Measurements from ENCODE around the gene DRAM1. TPM values are rescaled to one million over a fixed set of nuclear protein-coding genes. Genes with fewer than 3 reads are reported as not detected.

The DRAM1 gene
- polyA plus RNA-seq, 1 of the 3 experiments (the other 2 are of a cell fraction) = 37.4 TPM

GRCh38 chr12:101959607-101960006 lies 82.2 kb downstream of the DRAM1 start:
- Histone ChIP-seq H3K4me2 (no peak overlapping the region), H3K9ac (no peak overlapping the region), H3K79me2 (ENCODE audit: insufficient read depth) (no peaks in the 10 kb centered on the region), H2AFZ (ENCODE audit: low read depth) (no peak overlapping the region), H3K27me3 (ENCODE audit: insufficient read depth) (no peaks in the 10 kb centered on the region), H3K4me1 (ENCODE audit: control insufficient read depth in 1 of 2, insufficient read depth in 2 of 2, low read depth in 1 of 2, low read length in 1 of 2) (peaks cover 0 to 4% of the 10 kb centered on the region in 2 experiments; a peak in 1 of 4 replicates), H3K27ac (ENCODE audit: low read depth in 2 of 2, low read length in 1 of 2) (no peak overlapping the region), H3K4me3 (ENCODE audit: low read depth in 2 of 2, low read length in 1 of 2) (no peak overlapping the region), H3K9me3 (no peaks in the 10 kb centered on the region), H3K36me3 (replicated peaks in 1 of 2; ENCODE audit: control insufficient read depth in 1 of 2, insufficient read depth in 2 of 2, low read length in 1 of 2) (no peaks in the 10 kb centered on the region), H3K9me2 (no peaks in the 10 kb centered on the region), H4K20me1 (ENCODE audit: insufficient read depth) (no peaks in the 10 kb centered on the region), H3F3A (replicated peaks; ENCODE audit: insufficient read depth) (no peaks in the 10 kb centered on the region)
- WGBS (ENCODE audit: low lambda C conversion rate) = 25% methylated on average over 2 of the region's 2 CpGs
- no peak for DNase-seq
- TF ChIP-seq JUND (IDR thresholded peaks at IDR 0.05) = no peak
- no peak for TF ChIP-seq POLR2AphosphoS5 (IDR thresholded peaks at IDR 0.05; ENCODE audit: low read depth, low read length)
- TF ChIP-seq TEAD4 (IDR thresholded peaks at IDR 0.05; ENCODE audit: borderline replicate concordance, insufficient read depth) = no peak
- no peak for TF ChIP-seq YY1 (IDR thresholded peaks at IDR 0.05; ENCODE audit: low read depth)
- no peak for TF ChIP-seq SMC3 (IDR thresholded peaks at IDR 0.05; ENCODE audit: low read depth, low read length)
- no peak for TF ChIP-seq SIN3A (IDR thresholded peaks at IDR 0.05; ENCODE audit: borderline replicate concordance, low read depth, low read length)
- no peak for TF ChIP-seq FOSL2 (IDR thresholded peaks at IDR 0.05; ENCODE audit: borderline replicate concordance, low read depth)
- TF ChIP-seq REST (IDR thresholded peaks at IDR 0.05; ENCODE audit: low read depth, low read length) = no peak
- TF ChIP-seq EP300 (IDR thresholded peaks at IDR 0.05; ENCODE audit: borderline replicate concordance in 1 of 2, low read depth in 1 of 2, low read length in 1 of 2) = no peak
- no peak for TF ChIP-seq RAD21 (IDR thresholded peaks at IDR 0.05; ENCODE audit: low read length)
- TF ChIP-seq MEF2A (IDR thresholded peaks at IDR 0.05; ENCODE audit: borderline replicate concordance, low read depth) = no peak
- no peak for TF ChIP-seq GABPA (IDR thresholded peaks at IDR 0.05; ENCODE audit: low read depth)
- POLR2A ChIA-PET = interaction anchor here (0.6 kb wide), 1 partner anchor 26 kb away, joined by 5 read pairs; no protein-coding TSS in a partner anchor
- CTCF ChIA-PET = interaction anchor here (0.5 kb wide), 1 partner anchor 28 kb away, joined by 3 read pairs; no protein-coding TSS in a partner anchor

- CTCF ChIA-PET = no interaction called here
- no peaks in the 10 kb centered on the region for H4K20me1 ChIP-seq (ENCODE audit: insufficient read depth)
- no peak overlapping the region for H3K9ac ChIP-seq
- no peaks in the 10 kb centered on the region for H3K9me3 ChIP-seq
- H3K4me3 ChIP-seq (ENCODE audit: low read depth in 2 of 2, low read length in 1 of 2) = no peak overlapping the region
- H3K4me2 ChIP-seq = no peak overlapping the region
- no peaks in the 10 kb centered on the region for H3K27me3 ChIP-seq (ENCODE audit: insufficient read depth)
- no peak for DNase-seq
- H3K27ac ChIP-seq (ENCODE audit: low read depth in 2 of 2, low read length in 1 of 2) = no peak overlapping the region
- 22% methylated on average over 1 of the region's 1 CpG for WGBS (ENCODE audit: low lambda C conversion rate)
- H2AFZ ChIP-seq (ENCODE audit: low read depth) = no peak overlapping the region
- H3K9me2 ChIP-seq = no peaks in the 10 kb centered on the region
- no peaks in the 10 kb centered on the region for H3K36me3 ChIP-seq (replicated peaks in 1 of 2; ENCODE audit: control insufficient read depth in 1 of 2, insufficient read depth in 2 of 2, low read length in 1 of 2)
- no peaks in the 10 kb centered on the region for H3F3A ChIP-seq (replicated peaks; ENCODE audit: insufficient read depth)
- peaks cover 0 to 4% of the 10 kb centered on the region in 2 experiments; a peak in 1 of 4 replicates for H3K4me1 ChIP-seq (ENCODE audit: control insufficient read depth in 1 of 2, insufficient read depth in 2 of 2, low read depth in 1 of 2, low read length in 1 of 2)
- POLR2A ChIA-PET = no interaction called here
- no peaks in the 10 kb centered on the region for H3K79me2 ChIP-seq (ENCODE audit: insufficient read depth)
- TF ChIP-seq USF1 (IDR thresholded peaks at IDR 0.05; ENCODE audit: borderline replicate concordance, low read depth) = no peak
- no peak for TF ChIP-seq FOXM1 (IDR thresholded peaks at IDR 0.05; ENCODE audit: low read depth)
- no peak for TF ChIP-seq JUND (IDR thresholded peaks at IDR 0.05)
- no peak for TF ChIP-seq ELF1 (IDR thresholded peaks at IDR 0.05)
- TF ChIP-seq NFIC (IDR thresholded peaks at IDR 0.05; ENCODE audit: borderline replicate concordance) = no peak
- no peak for TF ChIP-seq MXI1 (IDR thresholded peaks at IDR 0.05; ENCODE audit: low read depth, low read length)
- TF ChIP-seq CHD2 (IDR thresholded peaks at IDR 0.05; ENCODE audit: low read length, partially characterized antibody) = no peak
- TF ChIP-seq MEF2A (IDR thresholded peaks at IDR 0.05; ENCODE audit: borderline replicate concordance, low read depth) = no peak
- no peak for TF ChIP-seq RXRA (IDR thresholded peaks at IDR 0.05; ENCODE audit: borderline replicate concordance, low read depth)
- no peak for TF ChIP-seq REST (IDR thresholded peaks at IDR 0.05; ENCODE audit: low read depth, low read length)
- TF ChIP-seq EZH2phosphoT487 (IDR thresholded peaks at IDR 0.05; ENCODE audit: borderline replicate concordance, low read depth) = no peak
- no peak for TF ChIP-seq FOXJ3 (CRISPR knock-in tag; IDR thresholded peaks at IDR 0.05)
- no peak for TF ChIP-seq MAX (IDR thresholded peaks at IDR 0.05; ENCODE audit: low read depth)
Measured at GRCh38 chr12:101962486-101962885, 85.1 kb downstream of the DRAM1 start.

Measured in SK-N-SH (cell line).